Natural killer cell (primary cell): ENCODE measurements around the gene RAMP1. TPM values are rescaled to one million over a fixed set of nuclear protein-coding genes. Genes with fewer than 3 reads are reported as not detected.

ENCODE experiments used
- ATAC-seq, 3 donors: fragments of 150-1000 bp in 2 of 3; fragments of 200-7000 bp in 1 of 3; cut with Tn5 transposase; 1 replicate in 1 of 3; 2 replicates in 2 of 3; pipeline ENCODE4 v1.10.0; 2021; ENCODE audit warnings: mild to moderate bottlenecking in 2 of 3, moderate library complexity in 2 of 3
- DNase-seq, 2 donors: peaks; one replicate each; pipeline versions ENCODE4 v3.0.0 to v3.0.0-alpha.2; 2013 to 2021; ENCODE audit warnings: mixed read lengths in 1 of 2
- H3K27ac ChIP-seq: one replicate; pipeline ENCODE4 v1.5.1; 2013; ENCODE audit warnings: mild to moderate bottlenecking, low read length
- H3K27me3 ChIP-seq: one replicate; pipeline ENCODE4 v1.6.1; 2013; ENCODE audit warnings: low read length; ENCODE audit not compliant: control insufficient read depth, insufficient read depth
- H3K36me3 ChIP-seq: one replicate; pipeline ENCODE4 v1.6.1; 2013; ENCODE audit warnings: low read length; ENCODE audit not compliant: control insufficient read depth, insufficient read depth
- H3K4me1 ChIP-seq: one replicate; pipeline ENCODE4 v1.6.1; 2013; ENCODE audit warnings: low read length; ENCODE audit not compliant: control insufficient read depth, insufficient read depth
- H3K4me3 ChIP-seq: one replicate; pipeline ENCODE4 v1.5.1; 2013; ENCODE audit warnings: low read length
- H3K9me3 ChIP-seq: one replicate; pipeline ENCODE4 v1.6.1; 2013; ENCODE audit warnings: low read length; ENCODE audit not compliant: control insufficient read depth, insufficient read depth
- H3K27ac Mint-ChIP-seq, 2 donors: one replicate each; pipeline ENCODE4 v1.8.0; 2022; ENCODE audit warnings: mild to moderate bottlenecking in 2 of 2, mixed read lengths in 2 of 2, moderate library complexity in 1 of 2
- H3K27me3 Mint-ChIP-seq, 2 donors: one replicate each; pipeline ENCODE4 v1.8.0; 2022; ENCODE audit warnings: low read depth in 2 of 2, mixed read lengths in 2 of 2
- H3K36me3 Mint-ChIP-seq: one replicate; pipeline ENCODE4 v1.8.0; 2022; ENCODE audit warnings: mixed read lengths
- H3K4me1 Mint-ChIP-seq, 2 donors: one replicate each; pipeline ENCODE4 v1.8.0; 2022; ENCODE audit warnings: mixed read lengths in 2 of 2
- H3K4me3 Mint-ChIP-seq: one replicate; pipeline ENCODE4 v1.8.0; 2022; ENCODE audit warnings: mild to moderate bottlenecking, moderate library complexity, mixed read lengths
- H3K9me3 Mint-ChIP-seq, 2 donors: one replicate each; pipeline ENCODE4 v1.8.0; 2022; ENCODE audit warnings: mixed read lengths in 2 of 2
- WGBS: methylation state at CpG from one replicate; pipeline ENCODE4 v1.1.7; 2013; ENCODE audit warnings: missing lambda C conversion rate; ENCODE audit not compliant: insufficient coverage; 5-methylcytosine and 5-hydroxymethylcytosine counted together
- intact Hi-C: fragments of 100-400 bp; cut with micrococcal nuclease; formaldehyde crosslinking; loops from one replicate; pipeline ENCODE4 v1.14.2; 2022
- total RNA-seq, 4 donors: library from RNA; stranded (reverse); fragments of 120-200 nt in 1 of 4; gene quantifications; one replicate each; pipeline versions ENCODE4 v1.2.3 to v1.2.4, GENCODE V29; 2013 to 2022
- TF ChIP-seq, protein P1 (sequence below): fragments of 200-600 bp; IDR thresholded peaks from one replicate; pipeline ENCODE4 v1.8.0; 2022; ENCODE audit warnings: antibody characterized with exemption

RAMP1 gene
- total RNA-seq, 3 donors from 2014 or later (not counting 1 experiment from before 2014, with no cell fraction given) = 3.9 to 11.0 (median 4.9) TPM

DNA sequence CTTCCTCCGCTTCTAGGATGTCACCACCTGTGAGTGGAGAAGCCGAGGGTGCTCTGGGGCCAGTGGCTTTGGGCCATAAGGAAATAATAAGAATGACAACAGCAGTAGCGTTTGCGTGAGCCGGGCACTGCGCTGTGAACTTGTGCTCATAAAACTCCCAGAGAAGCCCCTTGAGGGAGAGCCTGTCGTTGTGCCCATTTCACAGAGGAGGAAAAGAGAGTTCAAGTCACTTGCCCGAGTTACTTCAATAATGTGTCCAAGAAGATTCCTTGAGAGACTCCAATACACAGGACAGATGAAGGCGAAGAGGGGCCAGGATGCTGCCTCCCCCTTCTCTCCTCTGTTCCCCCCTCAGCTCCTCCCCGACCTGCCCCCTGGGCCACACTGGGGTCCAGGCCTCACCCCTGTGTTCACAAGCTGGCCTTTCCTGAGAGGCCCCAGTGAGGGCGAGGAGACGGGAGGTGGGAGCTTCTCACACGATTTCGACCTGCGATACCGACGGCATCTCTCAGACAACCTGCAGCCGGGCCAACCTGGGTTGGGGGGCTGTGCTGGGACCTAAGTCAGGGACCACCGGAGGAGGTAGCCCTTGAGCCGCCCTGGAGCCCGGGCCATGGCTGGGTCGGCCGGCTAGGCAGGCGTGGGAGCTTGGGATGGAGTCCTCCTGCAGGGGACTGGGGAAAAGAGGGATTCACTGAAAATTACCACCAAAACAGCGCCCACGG lies 53.9 kb downstream of the RAMP1 start:
- no peak overlapping the region for H3K27ac Mint-ChIP-seq
- H3K27me3 Mint-ChIP-seq = no peaks in the 10 kb centered on the region
- H3K27ac ChIP-seq = no peak overlapping the region
- H3K4me1 Mint-ChIP-seq = peaks cover 4 to 17% of the 10 kb centered on the region in 2 donors
- no peaks in the 10 kb centered on the region for H3K9me3 Mint-ChIP-seq
- no peak for ATAC-seq
- no peak overlapping the region for H3K4me3 Mint-ChIP-seq
- no peaks in the 10 kb centered on the region for H3K4me1 ChIP-seq
- no peaks in the 10 kb centered on the region for H3K9me3 ChIP-seq
- no peaks in the 10 kb centered on the region for H3K36me3 ChIP-seq
- WGBS = 94% methylated on average over 26 of the region's 26 CpGs
- H3K4me3 ChIP-seq = no peak overlapping the region
- H3K27me3 ChIP-seq = no peaks in the 10 kb centered on the region
- intact Hi-C loops = no loop called here
- no peaks in the 10 kb centered on the region for H3K36me3 Mint-ChIP-seq
- TF ChIP-seq, protein P1, sequence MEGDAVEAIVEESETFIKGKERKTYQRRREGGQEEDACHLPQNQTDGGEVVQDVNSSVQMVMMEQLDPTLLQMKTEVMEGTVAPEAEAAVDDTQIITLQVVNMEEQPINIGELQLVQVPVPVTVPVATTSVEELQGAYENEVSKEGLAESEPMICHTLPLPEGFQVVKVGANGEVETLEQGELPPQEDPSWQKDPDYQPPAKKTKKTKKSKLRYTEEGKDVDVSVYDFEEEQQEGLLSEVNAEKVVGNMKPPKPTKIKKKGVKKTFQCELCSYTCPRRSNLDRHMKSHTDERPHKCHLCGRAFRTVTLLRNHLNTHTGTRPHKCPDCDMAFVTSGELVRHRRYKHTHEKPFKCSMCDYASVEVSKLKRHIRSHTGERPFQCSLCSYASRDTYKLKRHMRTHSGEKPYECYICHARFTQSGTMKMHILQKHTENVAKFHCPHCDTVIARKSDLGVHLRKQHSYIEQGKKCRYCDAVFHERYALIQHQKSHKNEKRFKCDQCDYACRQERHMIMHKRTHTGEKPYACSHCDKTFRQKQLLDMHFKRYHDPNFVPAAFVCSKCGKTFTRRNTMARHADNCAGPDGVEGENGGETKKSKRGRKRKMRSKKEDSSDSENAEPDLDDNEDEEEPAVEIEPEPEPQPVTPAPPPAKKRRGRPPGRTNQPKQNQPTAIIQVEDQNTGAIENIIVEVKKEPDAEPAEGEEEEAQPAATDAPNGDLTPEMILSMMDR = no peak
- no peak for DNase-seq

DNA sequence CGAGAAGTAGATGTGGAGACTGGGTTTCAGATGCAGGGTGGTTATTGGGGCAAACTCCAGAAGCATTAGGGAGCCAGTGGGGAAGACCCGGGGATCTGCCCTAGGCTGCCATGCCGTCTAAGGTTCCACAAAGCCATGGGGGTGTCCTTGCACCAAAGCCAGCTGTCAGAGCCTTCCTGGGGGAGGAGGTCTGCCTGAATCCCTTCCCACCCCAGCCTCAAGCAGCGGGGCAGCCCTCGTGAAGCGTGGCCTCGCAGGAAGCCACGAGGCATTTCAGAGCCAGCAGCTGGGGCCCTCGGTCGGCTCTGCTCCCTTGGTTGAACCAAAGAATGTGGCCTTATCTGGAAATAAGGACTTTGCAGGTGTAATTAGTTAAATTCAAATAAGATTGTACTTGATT lies 56.2 kb downstream of the RAMP1 start:
- Mint-ChIP-seq H3K27ac (no peak overlapping the region), H3K27me3 (no peaks in the 10 kb centered on the region), H3K4me1 (peaks cover 9 to 15% of the 10 kb centered on the region in 2 donors), H3K4me3 (no peak overlapping the region), H3K36me3 (no peaks in the 10 kb centered on the region), H3K9me3 (no peaks in the 10 kb centered on the region)
- Histone ChIP-seq H3K27me3 (no peaks in the 10 kb centered on the region), H3K9me3 (no peaks in the 10 kb centered on the region), H3K36me3 (no peaks in the 10 kb centered on the region), H3K4me1 (peaks cover 6% of the 10 kb centered on the region), H3K27ac (no peak overlapping the region), H3K4me3 (no peak overlapping the region)
- ATAC-seq = no peak
- WGBS = 67% methylated on average over 10 of the region's 10 CpGs
- DNase-seq = no peak
- TF ChIP-seq, protein P1 = no peak
- intact Hi-C loops = no loop called here

DNA sequence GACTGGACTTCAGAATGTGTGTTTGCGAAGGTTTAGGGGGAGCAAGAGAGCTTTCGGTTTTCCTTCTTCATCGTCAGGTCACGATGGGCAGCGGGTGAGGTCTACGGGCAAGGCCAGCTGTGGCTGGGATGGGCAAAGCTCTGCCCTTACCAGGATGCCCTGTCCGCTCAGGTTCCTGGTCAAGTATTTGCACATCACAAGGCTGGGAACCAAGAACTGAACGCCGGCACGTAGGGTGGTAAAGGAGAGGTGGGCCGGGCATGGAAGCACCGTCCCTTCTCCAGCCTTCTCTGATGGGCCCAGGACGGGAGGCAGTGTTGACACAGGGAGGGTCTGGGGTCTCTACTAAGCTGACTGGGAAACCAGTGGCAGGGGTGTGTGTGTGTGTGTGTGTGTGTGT lies 56.9 kb downstream of the RAMP1 start:
- no peaks in the 10 kb centered on the region for H3K36me3 ChIP-seq
- H3K4me3 Mint-ChIP-seq = no peak overlapping the region
- intact Hi-C loops = no loop called here
- H3K27me3 Mint-ChIP-seq = no peaks in the 10 kb centered on the region
- peaks cover 6% of the 10 kb centered on the region for H3K4me1 ChIP-seq
- no peak overlapping the region for H3K27ac ChIP-seq
- TF ChIP-seq, protein P1 = no peak
- no peaks in the 10 kb centered on the region for H3K27me3 ChIP-seq
- no peaks in the 10 kb centered on the region for H3K36me3 Mint-ChIP-seq
- H3K4me1 Mint-ChIP-seq = peaks cover 9 to 11% of the 10 kb centered on the region in 2 donors
- no peak overlapping the region for H3K4me3 ChIP-seq
- H3K27ac Mint-ChIP-seq = no peak overlapping the region
- no peak for DNase-seq
- no peak for ATAC-seq
- 98% methylated on average over 13 of the region's 13 CpGs for WGBS
- no peaks in the 10 kb centered on the region for H3K9me3 ChIP-seq
- no peaks in the 10 kb centered on the region for H3K9me3 Mint-ChIP-seq
